HG02870 (cell line): ENCODE measurements around the gene EHMT1.
"Not testable (repeated sequence)": the region's sequence is repeated elsewhere in the genome, so short reads cannot be mapped to it uniquely, and the experiment has no call there.

Experiments
- ATAC-seq: cut with Tn5 transposase; IDR thresholded peaks from one replicate; pipeline ENCODE4 v1.9.1; 2021; ENCODE audit warnings: mild to moderate bottlenecking, moderate library complexity; ENCODE audit not compliant: unreplicated experiment

Gene EHMT1

DNA sequence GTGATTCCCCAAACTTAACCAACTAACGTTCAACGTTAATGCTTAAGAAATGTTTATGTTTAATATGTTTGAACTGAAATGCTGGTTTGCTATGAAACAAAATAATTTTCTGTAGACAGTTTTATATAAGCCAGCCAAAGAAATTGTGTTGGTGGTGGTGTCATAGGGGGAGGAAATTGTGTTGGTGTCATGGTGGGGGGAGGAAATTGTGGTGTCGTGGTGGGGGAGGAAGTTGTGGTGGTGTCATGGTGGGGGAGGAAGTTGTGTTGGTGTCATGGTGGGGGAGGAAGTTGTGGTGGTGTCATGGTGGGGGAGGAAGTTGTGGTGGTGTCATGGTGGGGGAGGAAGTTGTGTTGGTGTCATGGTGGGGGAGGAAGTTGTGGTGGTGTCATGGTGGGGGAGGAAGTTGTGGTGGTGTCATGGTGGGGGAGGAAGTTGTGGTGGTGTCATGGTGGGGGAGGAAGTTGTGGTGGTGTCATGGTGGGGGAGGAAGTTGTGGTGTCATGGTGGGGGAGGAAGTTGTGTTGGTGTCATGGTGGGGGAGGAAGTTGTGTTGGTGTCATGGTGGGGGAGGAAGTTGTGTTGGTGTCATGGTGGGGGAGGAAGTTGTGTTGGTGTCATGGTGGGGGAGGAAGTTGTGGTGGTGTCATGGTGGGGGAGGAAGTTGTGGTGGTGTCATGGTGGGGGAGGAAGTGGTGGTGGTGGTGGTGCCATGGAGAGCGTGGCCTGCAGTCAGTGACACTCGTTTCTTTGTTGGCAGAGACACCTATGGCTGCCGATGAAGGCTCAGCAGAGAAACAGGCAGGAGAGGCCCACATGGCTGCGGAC, 97.3 kb downstream of the EHMT1 start:
- not testable (repeated sequence) for ATAC-seq

DNA sequence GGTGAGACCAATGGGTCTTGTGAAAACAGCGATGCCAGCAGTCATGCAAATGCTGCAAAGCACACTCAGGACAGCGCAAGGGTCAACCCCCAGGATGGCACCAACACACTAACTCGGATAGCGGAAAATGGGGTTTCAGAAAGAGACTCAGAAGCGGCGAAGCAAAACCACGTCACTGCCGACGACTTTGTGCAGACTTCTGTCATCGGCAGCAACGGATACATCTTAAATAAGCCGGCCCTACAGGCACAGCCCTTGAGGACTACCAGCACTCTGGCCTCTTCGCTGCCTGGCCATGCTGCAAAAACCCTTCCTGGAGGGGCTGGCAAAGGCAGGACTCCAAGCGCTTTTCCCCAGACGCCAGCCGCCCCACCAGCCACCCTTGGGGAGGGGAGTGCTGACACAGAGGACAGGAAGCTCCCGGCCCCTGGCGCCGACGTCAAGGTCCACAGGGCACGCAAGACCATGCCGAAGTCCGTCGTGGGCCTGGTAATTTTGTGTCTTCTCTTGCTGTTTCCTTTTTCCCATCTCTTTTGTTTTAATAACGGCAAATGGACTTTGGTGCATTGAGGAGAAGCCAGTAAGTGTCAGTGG, 98.0 kb downstream of the EHMT1 start:
- no peak for ATAC-seq

DNA sequence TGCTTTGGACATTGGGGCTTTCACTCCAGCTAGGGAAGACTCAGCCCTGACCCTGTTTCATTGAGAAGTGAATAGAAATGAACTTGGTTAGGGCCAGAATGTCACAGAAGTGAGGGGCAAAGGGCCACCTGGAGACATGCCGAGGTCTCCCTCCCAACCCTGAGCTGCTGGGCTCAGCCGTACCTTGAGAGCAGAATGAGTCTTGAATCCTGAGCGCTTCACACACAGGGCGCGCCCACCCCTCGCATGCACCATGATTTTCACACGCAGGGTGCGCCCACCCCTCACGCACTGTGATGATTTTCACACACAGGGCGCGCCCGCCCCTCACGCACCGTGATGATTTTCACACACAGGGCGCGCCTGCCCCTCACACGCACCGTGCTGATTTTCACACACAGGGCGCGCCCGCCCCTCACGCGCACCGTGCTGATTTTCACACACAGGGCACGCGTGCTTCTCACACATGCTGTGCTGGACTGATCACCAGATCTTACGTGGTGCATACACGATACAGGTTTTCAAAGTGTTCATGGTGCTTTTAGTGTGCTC, 99.0 kb downstream of the EHMT1 start:
- no peak for ATAC-seq

DNA sequence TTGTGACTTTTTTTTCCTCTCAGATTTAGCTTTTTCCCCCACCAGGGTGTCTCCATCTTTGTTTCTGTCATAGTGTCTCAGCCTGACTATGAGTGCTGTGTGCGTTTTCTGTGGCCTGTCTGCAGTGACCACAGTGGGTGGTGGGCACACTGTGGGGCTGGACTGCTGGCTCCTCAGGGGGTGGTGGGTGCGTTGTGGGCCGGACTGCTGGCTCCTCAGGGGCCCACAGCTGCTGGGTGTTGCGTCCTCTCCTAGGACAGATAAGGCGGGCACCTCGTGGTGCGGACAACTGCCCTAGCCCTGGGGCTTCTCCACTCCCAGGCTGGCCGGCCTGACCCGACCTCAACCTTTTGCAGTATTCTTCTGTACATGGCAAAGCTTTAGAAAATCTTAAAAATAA, 100.4 kb downstream of the EHMT1 start:
- ATAC-seq: no peak

DNA sequence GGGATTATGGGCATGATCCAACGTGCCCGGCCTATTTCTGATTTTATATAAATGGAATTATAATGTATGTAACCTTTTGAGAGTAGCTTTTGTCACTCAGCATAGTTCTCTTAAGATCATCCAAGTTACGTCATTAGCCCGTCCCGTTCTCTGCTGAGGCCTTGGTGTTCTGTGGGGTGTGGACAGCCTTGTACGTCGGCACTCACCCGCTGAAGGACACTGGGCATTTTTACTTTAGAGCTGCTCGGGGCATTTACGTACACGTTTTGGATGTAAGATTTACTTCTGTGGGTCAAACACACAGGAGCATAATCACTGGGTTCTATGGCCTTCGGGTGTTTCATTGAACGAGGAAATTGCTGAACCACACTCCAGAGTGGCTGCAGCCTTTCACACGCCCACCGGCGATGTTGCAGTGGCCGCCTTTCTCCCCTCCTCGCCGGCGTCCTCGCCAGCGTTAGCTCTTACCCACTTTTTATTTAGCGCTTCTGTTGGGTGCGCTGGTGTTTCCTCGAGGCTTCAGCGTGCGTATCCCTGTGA, 101.8 kb downstream of the EHMT1 start:
- ATAC-seq: no peak

DNA sequence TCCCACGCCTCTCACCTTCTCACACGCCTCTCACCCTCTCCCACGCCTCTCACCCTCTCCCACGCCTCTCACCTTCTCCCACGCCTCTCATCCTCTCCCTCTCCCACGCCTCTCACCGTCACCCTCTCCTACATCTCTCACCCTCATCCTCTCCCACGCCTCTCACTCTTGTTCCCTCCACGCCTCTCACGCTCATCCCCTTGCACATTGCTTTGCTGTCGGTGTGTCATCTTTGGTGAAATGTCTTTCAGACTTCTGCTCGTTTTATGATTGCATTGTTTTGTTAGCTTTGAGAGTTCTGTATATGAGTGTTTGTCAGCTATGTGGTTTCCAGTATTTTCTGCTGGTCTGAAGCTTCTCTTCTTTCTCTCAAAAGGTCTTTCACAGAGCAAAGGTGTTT, 102.7 kb downstream of the EHMT1 start:
- no peak for ATAC-seq

DNA sequence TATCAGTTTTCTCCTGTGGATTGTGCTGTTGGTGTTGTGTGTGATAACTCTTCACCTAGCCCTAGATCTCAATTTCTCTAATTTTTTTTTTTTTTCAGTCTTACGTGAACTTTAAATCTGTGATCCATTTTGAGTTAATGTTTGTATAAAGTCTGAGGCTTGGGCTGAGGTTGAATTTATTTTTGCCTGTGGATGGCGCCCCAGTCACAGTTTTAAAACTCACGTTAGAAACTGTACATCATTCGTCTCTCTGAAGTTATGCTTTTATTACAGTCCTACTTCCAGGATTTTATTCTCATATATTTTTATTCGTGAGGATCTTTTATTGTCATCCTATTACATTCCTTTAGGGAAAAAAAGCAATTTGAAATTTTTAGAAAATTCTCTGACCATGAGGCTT, 103.1 kb downstream of the EHMT1 start:
- ATAC-seq: no peak

DNA sequence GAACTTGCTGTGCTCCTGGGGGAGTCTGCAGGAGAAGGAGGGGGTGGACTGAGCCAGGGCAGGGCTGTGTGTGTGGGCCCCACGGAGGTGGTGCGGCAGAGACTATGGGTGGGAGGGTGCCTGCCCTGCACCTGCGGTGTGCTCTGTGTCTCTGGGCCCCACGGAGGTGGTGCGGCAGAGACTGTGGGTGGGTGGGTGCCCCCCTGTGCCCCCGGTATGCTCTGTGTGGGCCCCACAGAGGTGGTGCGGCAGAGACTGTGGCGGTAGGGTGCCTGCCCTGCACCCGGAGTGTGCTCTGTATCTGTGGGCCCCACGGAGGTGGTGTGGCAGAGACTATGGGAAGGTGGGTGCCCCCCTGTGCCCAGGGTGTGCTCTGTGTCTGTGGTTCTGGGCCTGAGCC, 103.7 kb downstream of the EHMT1 start:
- ATAC-seq: no peak

DNA sequence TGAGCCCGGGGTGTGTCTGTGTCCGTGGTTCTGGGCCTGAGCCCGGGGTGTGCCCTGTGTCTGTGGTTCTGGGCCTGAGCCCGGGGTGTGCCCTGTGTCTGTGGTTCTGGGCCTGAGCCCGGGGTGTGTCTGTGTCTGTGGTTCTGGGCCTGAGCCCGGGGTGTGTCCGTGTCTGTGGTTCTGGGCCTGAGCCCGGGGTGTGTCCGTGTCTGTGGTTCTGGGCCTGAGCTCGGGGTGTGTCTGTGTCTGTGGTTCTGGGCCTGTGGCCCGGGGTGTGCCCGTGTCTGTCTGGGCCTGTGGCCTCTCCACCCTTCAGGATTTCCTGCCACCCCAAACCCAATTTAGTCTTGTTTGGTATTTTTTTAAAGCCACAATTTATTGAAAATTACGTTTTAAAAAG, 104.6 kb downstream of the EHMT1 start:
- ATAC-seq: not testable (repeated sequence)

DNA sequence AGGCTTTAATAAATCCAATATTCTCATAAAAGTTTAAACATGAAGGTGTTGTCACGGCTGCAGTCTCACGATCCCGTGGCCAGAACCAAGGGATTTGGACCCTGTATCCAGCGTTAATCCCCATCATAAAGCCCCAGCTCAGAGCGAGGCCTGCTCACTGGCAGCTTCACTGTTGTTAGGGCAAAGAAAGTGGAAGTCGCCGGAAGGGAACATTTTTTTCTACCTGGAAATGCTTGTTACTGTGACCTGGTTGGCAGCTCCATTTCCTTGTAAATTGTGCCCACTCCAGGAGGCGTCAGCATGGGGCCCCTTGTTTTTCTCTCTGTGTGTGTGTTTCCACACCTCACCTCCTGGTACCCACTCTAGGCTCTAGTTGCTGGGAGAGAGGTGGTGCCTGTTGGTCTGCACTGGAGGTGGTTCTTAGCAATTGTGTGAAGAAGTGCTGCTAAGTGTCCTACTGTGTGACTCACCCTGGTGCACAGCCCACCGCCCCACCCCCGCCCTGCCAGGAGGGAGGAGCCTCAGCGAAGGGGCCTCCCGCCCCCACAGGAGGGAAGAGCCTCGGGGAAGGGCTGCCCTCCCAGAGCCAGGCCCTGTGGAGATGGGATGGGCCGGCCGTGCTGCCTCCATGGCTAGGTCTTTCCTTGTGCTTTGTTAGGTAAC, 105.1 kb downstream of the EHMT1 start:
- no peak for ATAC-seq

DNA sequence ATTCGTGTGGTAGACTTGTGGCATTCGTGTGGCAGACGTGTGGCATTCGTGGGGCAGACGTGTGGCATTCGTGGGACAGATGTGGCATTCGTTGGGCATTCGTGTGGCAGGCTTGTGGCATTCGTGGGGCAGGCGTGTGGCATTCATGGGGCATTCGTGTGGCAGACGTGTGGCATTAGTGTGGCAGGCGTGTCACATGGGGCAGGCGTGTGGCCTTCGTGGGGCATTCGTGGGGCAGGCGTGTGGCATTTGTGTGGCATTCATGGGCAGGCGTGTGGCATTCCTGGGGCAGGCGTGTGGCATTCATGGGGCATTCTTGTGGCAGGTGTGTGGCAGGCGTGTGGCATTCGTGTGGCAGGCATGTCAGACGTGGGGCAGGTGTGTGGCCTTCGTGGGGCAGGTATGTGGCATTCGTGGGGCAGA, 106.0 kb downstream of the EHMT1 start:
- no peak for ATAC-seq

DNA sequence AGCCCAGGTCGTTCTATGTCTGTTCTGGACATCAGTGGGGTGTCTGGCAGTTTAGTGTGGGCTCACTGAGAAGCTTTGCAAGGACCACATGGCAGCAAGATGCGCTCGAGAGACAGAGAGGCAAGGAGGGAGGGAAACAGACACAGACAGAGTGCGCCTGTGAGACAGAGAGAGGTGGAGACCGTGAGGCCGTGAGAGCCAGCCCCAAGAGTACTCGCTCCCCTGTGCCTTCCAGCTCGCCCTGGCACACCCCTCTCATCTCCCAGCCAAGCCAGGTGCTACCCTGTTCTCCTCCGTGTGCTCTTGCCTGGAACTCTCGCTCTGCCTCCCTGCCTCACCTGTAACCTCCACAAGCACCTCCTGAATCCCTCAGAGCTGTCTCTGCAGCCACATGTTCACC, 106.8 kb downstream of the EHMT1 start:
- ATAC-seq: no peak

DNA sequence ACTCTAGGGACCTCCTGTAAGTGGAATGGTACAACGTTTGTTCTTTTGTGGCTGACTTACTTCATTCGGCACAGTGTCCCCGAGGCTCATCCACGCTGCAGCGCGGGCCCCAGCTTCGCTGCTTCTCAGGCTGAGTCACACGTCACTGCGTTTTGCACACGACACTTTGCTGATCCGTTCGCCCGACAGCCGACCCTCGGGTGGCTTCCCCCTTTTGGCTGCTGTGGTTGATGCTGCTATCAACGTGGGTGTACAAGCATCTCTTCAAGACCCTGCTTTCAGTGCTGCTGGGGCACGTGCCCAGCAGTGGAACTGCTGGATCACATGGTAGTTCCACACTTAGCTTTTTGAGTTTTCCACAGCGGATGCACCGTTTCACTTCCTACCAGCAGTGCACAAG, 107.5 kb downstream of the EHMT1 start:
- ATAC-seq: not testable (repeated sequence)

DNA sequence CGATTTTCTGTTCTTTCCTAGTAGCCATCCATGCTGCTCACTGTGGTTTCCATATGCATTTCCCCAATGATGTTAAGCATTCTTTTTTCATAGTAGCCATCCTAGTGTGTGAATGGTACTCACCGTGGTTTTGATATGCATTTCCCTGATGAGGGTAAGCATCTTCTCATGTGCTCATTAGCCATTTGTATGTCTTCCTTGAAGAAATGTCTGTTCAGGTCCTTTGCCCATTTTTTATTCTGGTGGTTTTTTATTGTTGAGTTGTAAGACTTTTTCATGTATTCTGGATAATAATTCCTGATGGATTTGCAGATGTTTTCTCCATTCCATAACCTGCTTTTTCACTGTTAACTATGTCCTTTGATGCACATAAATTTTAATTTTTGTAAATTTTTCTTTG, 108.0 kb downstream of the EHMT1 start:
- no peak for ATAC-seq

DNA sequence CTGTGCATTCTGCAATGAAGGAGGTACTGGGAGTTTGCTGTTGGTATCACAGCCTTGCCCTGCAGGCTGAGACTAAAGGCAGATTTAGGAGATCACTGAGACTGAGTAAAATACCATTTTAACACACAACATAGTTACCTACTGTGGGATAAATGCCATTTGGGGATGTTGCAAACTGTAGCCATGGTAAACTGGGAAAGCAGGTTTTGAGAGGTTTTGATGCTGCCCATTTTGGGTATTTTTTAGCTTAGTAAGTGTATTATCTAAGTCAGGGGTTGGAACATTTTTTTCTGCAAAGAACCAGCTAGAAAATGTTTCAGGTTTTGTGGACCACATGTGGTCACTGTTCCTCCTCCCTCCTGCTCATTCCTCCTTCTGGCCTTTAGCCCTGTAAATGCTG, 108.9 kb downstream of the EHMT1 start:
- ATAC-seq: no peak

DNA sequence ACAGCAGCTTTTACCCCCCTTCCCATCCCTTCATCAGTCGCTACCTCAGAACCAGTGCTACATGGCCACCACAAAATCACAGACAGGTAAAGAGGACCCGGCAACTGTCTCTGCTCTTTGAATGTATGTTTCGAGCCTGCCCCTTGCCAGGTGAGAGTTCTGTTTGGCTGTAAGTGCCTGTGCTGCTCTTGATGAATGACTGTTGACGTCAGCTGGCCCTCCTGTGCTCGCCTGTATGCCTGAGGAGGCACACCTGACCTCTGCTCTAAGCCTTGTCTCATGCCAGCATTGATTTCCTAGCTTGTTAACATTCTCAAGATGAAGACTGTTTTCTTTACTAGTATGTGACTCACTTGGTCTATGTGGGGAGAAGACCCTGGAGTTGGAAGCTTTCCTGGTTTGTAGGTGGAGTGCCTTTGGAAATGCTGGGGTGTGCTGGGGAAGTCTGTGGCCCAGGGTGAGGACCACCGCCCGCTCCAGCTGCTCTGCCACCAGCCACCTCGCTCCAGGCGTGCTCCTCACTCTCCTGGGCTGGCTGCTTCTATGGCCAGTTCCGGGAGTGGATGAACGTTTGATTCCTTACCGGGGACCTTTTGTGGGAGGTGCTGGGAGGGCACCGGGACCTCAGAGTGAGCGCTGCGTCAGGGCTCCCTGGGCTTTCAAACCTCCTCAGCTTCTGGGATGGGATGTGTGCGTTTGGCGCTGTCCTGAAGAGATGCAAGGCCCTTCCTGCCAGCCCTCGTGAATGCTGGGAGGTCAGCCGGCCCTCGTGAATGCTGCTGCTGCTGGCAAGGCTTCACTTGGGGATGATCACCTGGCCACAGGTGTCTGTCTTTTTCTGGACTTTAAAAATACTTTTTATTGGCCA, 109.9 kb downstream of the EHMT1 start:
- no peak for ATAC-seq

DNA sequence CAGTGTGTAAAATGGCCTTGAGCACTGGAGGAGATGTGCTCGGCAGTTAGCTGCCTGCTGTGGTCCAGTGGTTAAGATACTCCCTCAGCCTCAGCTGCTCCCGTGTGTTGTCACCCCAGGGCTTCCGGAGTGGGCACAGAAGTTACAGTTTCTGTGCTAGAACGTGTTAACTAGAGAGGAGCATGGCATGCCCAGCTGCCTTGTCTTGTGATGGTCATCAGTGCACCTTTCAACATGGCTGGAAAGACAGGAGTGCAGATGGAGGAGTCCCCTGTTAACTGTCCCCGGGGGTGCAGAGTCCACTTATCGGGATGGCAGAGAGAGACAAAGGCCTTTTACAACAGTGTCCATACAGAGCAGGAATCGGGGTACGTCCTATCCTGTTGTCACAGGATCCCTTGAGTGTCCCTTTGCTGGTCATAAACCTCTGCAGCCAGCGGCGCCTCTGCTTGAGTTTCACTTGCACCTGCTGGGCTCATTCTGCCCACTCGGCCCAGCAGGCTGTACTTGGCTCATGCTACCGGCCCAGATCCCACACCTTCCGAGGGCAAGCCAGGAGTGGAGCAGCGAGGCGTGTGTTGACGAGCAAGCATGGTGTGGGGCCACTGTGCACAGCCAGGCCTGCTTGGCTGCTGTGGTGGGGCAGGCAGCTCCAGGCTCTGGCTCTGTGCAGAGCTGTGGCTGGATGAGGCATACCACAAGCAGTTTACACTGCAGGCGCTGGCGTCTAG, 112.6 kb downstream of the EHMT1 start:
- no peak for ATAC-seq

DNA sequence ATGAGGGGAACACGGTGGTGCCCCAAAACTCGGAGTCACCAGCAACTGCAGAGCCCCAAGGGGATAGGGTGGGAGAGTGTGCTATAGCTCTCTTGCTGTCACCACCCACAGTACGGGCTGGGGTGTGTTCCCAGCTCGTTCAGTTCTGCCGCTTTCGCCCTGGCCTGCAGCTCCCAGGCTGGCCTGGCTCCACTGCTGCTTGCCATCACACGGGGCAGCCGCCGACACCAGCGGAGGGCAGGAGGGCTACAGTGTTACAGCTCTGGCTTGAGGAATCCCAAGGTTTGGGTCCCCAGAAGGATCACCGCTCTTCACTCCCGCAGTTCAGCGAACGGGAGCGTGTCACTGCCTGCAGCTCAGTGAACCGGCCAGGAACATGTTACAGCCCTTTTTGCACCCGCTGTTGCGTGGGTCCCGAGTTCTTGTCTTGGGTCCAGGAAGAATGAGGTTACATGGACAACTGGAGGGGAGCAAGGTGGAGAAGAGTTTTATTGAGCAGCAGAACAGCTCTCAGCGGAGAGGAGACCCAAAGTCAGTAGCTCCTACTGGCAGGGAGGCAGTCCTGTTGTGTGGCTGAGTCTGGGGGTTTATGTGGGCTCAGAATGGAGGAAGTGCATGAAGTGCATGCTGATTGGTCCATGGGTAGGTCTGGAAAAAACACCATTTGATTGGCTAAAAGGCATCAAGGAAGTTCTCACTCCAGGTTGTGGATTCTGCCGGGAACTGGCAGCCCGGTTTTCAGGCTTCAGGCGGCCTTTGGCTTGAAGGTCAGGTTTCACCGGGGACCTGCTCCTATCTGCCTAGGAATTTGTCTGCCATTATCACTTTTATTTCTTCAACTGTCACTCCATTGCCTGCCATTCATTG, 113.4 kb downstream of the EHMT1 start:
- ATAC-seq: no peak

DNA sequence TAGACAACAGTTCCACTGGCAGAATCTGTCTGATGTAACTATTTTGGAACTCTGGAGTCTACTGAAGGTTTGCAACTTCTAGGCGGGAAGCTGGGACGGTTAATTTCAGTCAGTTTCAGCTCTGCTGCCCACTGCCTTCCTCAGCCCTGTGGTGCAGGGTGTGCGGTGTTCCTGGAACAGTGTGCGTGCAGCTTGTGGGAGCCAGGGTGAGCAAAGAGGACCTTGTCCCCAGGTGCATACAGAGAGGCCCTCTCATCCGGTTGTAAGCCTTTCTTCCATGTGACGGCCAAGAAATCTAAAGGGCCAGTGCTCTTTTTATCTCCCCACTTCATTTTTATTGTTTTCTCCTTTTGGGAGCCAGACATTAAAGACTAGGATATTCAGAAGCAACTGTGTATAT, 114.6 kb downstream of the EHMT1 start:
- no peak for ATAC-seq
